Effector memory CD4-positive, alpha-beta T cell (primary cell): ENCODE data around the gene ATF4.

Source experiments
- DNase-seq, 3 donors: peaks; one replicate each; pipeline ENCODE4 v3.0.0-alpha.2; 2020
- H3K27ac ChIP-seq: 2 replicates; pipeline ENCODE4 v1.7.0; 2013; ENCODE audit warnings: mild to moderate bottlenecking, low read length, moderate library complexity; ENCODE audit not compliant: insufficient read depth, poor library complexity, severe bottlenecking
- H3K27me3 ChIP-seq: replicated peaks from 2 replicates; pipeline ENCODE4 v1.7.0; 2013; ENCODE audit warnings: mild to moderate bottlenecking, low read length; ENCODE audit not compliant: insufficient read depth, control insufficient read depth, poor library complexity, severe bottlenecking
- H3K36me3 ChIP-seq: 2 replicates; pipeline ENCODE4 v1.7.0; 2013; ENCODE audit warnings: mild to moderate bottlenecking, low read length, moderate library complexity; ENCODE audit not compliant: control insufficient read depth, insufficient read depth
- H3K4me1 ChIP-seq: 2 replicates; pipeline ENCODE4 v1.7.0; 2013; ENCODE audit warnings: low read length, mild to moderate bottlenecking; ENCODE audit not compliant: control insufficient read depth, insufficient read depth, poor library complexity, severe bottlenecking
- H3K4me3 ChIP-seq: 2 replicates; pipeline ENCODE4 v1.7.0; 2013; ENCODE audit warnings: low read length, low read depth, mild to moderate bottlenecking; ENCODE audit not compliant: insufficient read depth, poor library complexity, severe bottlenecking
- H3K9me3 ChIP-seq: 2 replicates; pipeline ENCODE4 v1.7.0; 2013; ENCODE audit warnings: mild to moderate bottlenecking, low read length, moderate library complexity; ENCODE audit not compliant: control insufficient read depth

ATF4 gene

DNA sequence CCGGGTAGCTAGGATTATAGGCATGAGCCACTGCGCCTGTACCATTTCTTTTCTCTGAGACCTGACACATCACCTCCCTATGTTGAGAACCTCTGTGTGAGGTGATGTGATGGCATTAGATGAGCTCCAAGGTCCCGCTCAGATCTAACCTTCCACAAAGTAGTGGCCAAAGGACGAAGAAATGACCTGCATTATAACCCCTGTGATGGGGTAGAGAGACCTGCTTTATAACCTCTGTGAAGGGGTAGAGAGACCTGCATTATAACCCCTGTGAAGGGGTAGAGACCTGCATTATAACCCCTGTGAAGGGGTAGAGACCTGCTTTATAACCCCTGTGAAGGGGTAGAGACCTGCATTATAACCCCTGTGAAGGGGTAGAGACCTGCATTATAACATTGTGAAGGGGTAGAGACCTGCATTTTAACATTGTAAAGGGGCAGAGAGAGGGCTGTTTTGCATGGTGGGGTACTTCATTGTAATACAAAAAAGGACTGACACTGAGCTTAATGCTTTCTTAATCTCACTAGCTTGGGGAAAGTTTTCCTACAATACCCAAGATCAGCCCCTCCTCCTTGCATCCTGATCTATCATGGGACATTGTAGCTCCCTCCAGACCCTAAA, 9.7 kb upstream of the ATF4 start:
- Histone ChIP-seq H3K36me3 (peaks cover 82% of the 10 kb centered on the region), H3K27me3 (no peaks in the 10 kb centered on the region), H3K9me3 (no peaks in the 10 kb centered on the region), H3K27ac (no peak overlapping the region), H3K4me1 (no peaks in the 10 kb centered on the region), H3K4me3 (no peak overlapping the region)
- DNase-seq: no peak

DNA sequence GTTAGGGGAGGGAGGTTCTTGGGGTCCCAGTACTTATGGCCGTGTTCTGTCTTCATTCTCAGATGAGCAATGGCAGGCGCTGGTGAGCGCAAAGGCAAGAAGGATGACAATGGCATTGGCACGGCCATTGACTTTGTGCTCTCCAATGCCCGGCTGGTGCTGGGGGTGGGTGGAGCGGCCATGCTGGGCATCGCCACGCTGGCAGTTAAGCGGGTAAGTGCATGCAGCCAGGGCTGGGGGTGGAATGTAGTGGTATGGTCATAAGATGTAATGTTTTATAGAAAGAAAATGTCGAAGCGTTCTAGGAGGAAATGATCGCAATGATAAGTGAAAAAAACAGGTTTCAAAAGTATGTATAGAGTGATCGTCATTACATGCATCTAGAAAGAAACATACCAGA, 9.1 kb upstream of the ATF4 start:
- H3K36me3 ChIP-seq: peaks cover 76% of the 10 kb centered on the region
- DNase-seq: no peak
- no peaks in the 10 kb centered on the region for H3K4me1 ChIP-seq
- no peak overlapping the region for H3K27ac ChIP-seq
- no peaks in the 10 kb centered on the region for H3K9me3 ChIP-seq
- no peaks in the 10 kb centered on the region for H3K27me3 ChIP-seq
- H3K4me3 ChIP-seq: no peak overlapping the region

DNA sequence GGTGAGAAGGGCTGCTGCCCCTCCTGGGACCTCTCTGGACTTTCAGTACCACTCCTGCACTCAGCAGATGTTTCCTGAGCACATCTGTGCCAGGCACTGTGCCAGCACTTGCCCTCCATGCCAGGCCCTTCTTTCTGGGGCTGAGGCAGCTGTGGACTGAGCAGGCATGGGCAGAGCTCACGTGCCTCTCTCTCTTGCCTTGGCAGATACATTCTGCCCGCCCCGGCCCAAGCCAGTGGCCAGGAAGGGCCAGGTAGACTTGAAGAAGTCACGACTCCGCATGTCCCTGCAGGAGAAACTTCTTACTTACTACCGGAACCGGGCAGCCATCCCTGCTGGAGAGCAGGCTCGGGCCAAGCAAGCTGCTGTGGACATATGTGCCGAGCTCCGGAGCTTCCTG, 8.3 kb upstream of the ATF4 start:
- H3K27ac ChIP-seq: no peak overlapping the region
- DNase-seq: no peak
- no peak overlapping the region for H3K4me3 ChIP-seq
- no peaks in the 10 kb centered on the region for H3K27me3 ChIP-seq
- H3K36me3 ChIP-seq: peaks cover 72% of the 10 kb centered on the region
- no peaks in the 10 kb centered on the region for H3K4me1 ChIP-seq
- H3K9me3 ChIP-seq: no peaks in the 10 kb centered on the region

DNA sequence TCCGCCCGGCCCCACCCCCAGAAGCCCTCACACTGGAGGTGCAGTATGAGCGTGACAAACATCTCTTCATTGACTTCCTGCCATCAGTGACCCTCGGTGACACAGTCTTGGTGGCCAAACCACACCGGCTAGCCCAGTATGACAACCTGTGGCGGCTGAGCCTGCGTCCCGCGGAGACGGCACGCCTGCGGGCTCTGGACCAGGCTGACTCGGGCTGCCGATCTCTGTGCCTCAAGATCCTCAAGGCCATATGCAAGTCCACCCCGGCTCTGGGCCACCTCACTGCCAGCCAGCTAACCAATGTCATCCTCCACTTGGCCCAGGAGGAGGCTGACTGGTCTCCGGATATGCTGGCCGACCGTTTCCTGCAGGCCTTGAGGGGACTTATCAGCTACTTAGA, 6.6 kb upstream of the ATF4 start:
- H3K36me3 ChIP-seq: peaks cover 62% of the 10 kb centered on the region

DNA sequence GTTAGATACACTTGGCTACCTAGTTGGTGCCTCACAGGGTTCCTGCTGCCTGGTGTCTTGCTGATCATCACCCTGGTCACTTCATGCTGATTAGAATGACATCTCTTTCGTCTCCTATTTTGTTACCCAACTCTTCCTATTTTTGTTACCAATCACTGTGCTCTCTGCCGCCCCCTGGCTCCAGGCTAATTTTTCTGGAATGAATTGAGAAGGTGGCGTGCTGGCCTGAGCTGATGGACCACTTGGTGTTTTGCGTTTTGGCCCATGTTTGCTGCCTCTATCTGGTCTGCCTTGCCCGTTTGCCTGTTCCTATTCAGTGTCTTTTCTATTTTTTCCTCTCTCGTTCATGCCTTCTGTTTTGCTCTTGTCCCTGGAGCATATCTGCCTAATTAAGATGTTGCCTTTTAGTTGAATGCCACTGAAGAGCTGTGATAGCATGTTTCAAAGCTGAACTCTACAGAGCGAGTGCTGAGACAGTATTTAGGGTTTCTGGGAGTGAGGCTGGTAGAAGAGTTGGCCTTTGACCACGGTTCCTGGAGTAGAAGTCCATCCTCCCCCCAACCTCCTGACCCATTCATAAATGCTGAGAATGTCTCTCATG, 5.9 kb upstream of the ATF4 start:
- H3K36me3 ChIP-seq: peaks cover 55% of the 10 kb centered on the region
- no peak overlapping the region for H3K4me3 ChIP-seq
- H3K27me3 ChIP-seq: no peaks in the 10 kb centered on the region
- peaks cover 7% of the 10 kb centered on the region for H3K4me1 ChIP-seq
- DNase-seq: no peak
- no peak overlapping the region for H3K27ac ChIP-seq
- no peaks in the 10 kb centered on the region for H3K9me3 ChIP-seq

More for the DNA sequence above, 6.6 kb upstream of the ATF4 start:
- DNase-seq: no peak
- H3K27ac ChIP-seq: no peak overlapping the region
- H3K27me3 ChIP-seq: no peaks in the 10 kb centered on the region
- H3K4me3 ChIP-seq: no peak overlapping the region
- no peaks in the 10 kb centered on the region for H3K4me1 ChIP-seq
- no peaks in the 10 kb centered on the region for H3K9me3 ChIP-seq

DNA sequence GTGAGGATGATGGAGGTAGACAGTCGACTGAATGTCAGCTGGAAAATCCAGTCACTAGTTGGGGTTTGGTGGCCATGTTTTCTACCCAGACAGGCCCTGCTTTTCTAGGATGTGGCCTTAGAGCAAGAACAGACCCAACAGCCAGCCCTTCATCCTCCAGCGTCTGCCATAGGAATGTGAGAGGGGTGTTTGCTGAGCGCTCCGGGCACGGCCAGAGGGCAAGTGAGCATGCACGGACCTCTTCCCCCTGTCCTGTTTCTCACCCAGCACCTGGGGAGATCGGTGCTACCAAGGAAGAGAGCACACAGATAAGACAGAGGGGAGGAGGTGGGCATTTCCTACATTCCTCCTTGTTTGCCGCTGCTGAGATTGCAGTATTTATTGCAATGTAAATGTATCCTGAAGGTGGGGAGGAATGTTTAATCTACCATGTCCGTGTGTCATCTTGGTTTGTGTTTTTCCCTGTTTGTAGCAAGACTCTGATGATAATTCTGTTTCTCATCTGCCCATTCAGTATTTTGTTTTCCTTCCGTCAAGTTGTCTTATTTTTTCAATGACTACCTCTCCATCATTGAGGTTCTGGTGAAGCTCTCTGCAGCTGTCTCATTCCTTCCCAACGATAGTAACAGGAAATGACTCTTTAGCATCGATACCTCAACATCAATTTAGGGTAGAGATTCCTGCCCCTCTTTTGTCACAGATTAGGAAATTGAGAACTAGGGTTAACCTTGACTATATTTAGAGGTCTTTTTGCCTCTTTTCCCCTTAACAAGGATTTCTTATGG, 4.9 kb upstream of the ATF4 start:
- Histone ChIP-seq H3K4me3 (no peak overlapping the region), H3K4me1 (peaks cover 10% of the 10 kb centered on the region), H3K9me3 (no peaks in the 10 kb centered on the region), H3K36me3 (peaks cover 51% of the 10 kb centered on the region), H3K27me3 (no peaks in the 10 kb centered on the region), H3K27ac (no peak overlapping the region)
- DNase-seq: no peak

DNA sequence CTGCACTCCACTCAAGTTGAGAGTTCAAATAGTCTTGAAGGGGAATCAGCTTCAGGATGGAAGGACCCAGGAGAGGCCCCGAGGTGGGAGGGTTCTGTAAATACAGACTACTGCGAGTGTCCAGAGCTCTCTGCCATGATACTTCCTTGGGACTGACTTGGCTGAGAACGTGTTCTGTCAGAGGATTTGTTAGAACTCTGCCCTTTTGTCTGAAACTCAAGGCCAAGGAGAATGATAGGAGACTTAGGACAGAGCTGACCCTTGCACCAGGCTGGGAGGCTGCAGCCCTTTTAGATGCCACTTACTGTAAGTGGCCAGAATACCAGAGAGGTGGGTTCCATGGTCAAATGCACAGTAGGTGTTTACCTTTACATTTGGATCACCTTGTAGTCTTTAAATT, 2.9 kb upstream of the ATF4 start:
- H3K4me3 ChIP-seq: no peak overlapping the region
- no peaks in the 10 kb centered on the region for H3K9me3 ChIP-seq
- DNase-seq: no peak
- no peaks in the 10 kb centered on the region for H3K27me3 ChIP-seq
- no peak overlapping the region for H3K27ac ChIP-seq
- peaks cover 42% of the 10 kb centered on the region for H3K36me3 ChIP-seq
- H3K4me1 ChIP-seq: peaks cover 22% of the 10 kb centered on the region

DNA sequence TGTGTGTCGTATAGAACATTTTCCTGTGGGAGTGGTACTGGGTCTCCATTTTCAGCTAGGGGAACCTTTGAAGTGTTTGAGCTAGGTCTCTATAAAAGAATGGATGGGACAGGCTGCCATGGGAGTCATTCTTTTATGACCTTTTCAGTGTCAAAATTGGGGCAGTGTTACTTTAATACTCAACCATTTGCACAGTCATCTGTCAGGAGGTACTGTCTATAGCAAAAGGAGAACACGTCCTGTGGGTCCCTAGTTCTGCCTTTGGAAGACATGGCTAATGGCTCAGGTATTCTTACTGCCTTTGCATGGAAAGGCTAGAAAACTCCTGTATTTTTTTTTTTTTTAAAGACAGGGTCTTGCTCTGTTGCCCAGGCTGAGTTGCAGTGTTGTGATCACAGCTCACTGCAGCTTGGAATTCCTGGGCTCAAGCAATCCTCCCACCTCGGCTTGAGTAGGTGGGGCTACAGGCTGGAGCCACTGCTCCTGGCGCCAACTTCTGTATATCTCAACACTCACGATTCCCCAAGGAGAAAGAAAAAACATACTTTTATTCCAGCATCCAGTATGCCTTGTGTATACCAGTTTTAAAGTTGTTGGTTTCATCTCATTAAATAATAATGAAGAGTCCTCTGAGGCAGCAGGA, 2.1 kb upstream of the ATF4 start:
- Histone ChIP-seq H3K4me3 (no peak overlapping the region), H3K36me3 (peaks cover 43% of the 10 kb centered on the region), H3K27ac (no peak overlapping the region), H3K27me3 (no peaks in the 10 kb centered on the region), H3K4me1 (peaks cover 30% of the 10 kb centered on the region), H3K9me3 (no peaks in the 10 kb centered on the region)
- DNase-seq: no peak

DNA sequence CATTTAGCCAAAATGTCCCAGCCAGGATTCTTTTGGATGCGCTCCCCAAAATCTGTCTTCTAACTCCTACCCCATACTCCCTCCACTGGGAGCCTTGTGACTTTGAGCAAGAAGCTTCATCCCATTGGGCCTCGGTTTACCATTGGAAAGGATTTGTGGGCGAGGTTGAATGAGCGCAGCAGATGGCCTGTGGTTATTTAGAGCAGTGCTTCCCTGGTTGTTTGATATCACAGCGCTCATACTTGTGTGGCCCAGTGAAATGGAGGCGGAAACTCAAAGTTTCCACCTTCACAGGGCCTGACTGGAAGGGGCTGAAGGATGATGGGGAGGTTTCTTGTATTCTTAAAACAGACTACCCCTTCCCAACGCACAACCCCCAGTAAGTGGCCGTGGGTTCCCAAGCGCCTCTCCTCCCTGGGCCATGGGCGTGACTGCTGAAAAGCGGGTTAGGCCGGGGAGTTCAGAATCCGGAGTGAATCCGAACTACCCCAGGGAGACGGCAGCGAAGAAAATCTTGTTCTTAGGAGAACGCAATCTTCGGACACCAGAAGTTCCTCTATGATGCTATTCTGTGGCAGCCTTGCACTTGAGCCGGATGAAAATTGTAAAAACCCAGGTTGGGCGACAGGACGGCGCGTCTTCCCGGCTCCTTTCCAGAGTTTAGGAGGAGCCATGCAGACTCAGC, 1.2 kb upstream of the ATF4 start:
- Histone ChIP-seq H3K27me3 (no peaks in the 10 kb centered on the region), H3K9me3 (no peaks in the 10 kb centered on the region), H3K27ac (peak overlapping the region; percentile 93), H3K36me3 (peaks cover 40% of the 10 kb centered on the region), H3K4me3 (peak overlapping the region; percentile 100), H3K4me1 (peaks cover 35% of the 10 kb centered on the region)
- DNase-seq: no peak
